ENCODE results near the gene LRRC74B. TPM values are rescaled to one million over a fixed set of nuclear protein-coding genes. Genes with fewer than 3 reads are reported as not detected.

Gene LRRC74B
- total RNA-seq, 1 donor from 2014 or later, result not detected

GRCh38 chr22:21077884-21078508 is 32.2 kb downstream of the LRRC74B start:
- TF ChIP-seq CTCF (IDR thresholded peaks at IDR 0.05; ENCODE audit: unreplicated experiment), result no peak
- DNase-seq (ENCODE audit: low spot score in 2 of 2, unreplicated experiment in 2 of 2), result no peak
- no peaks in the 10 kb centered on the region for H3K27me3 Mint-ChIP-seq (ENCODE audit: low read depth)
- no peak overlapping the region for H3K4me3 Mint-ChIP-seq
- H3K27ac Mint-ChIP-seq, result no peak overlapping the region
- H3K36me3 Mint-ChIP-seq, result no peaks in the 10 kb centered on the region
- no peaks in the 10 kb centered on the region for H3K9me3 Mint-ChIP-seq
- H3K4me1 Mint-ChIP-seq, result no peaks in the 10 kb centered on the region

GRCh38 chr22:21078916-21079315 is 33.2 kb downstream of the LRRC74B start:
- DNase-seq (ENCODE audit: low spot score in 2 of 2, unreplicated experiment in 2 of 2), result no peak
- TF ChIP-seq CTCF (IDR thresholded peaks at IDR 0.05; ENCODE audit: unreplicated experiment), result no peak
- H3K27me3 Mint-ChIP-seq (ENCODE audit: low read depth), result no peaks in the 10 kb centered on the region
- no peak overlapping the region for H3K4me3 Mint-ChIP-seq
- no peak overlapping the region for H3K27ac Mint-ChIP-seq
- no peaks in the 10 kb centered on the region for H3K4me1 Mint-ChIP-seq
- no peaks in the 10 kb centered on the region for H3K9me3 Mint-ChIP-seq
- H3K36me3 Mint-ChIP-seq, result no peaks in the 10 kb centered on the region

- no peak for DNase-seq (ENCODE audit: low spot score in 2 of 2, unreplicated experiment in 2 of 2)
- TF ChIP-seq CTCF (IDR thresholded peaks at IDR 0.05; ENCODE audit: unreplicated experiment), result no peak
- Mint-ChIP-seq H3K4me1 (no peaks in the 10 kb centered on the region), H3K27me3 (ENCODE audit: low read depth) (no peaks in the 10 kb centered on the region), H3K4me3 (no peak overlapping the region), H3K27ac (no peak overlapping the region), H3K9me3 (no peaks in the 10 kb centered on the region), H3K36me3 (no peaks in the 10 kb centered on the region)
Observed at GRCh38 chr22:21079493-21079892, 33.7 kb downstream of the LRRC74B start.

- H3K27me3 Mint-ChIP-seq (ENCODE audit: low read depth), result no peaks in the 10 kb centered on the region
- no peak for DNase-seq (ENCODE audit: low spot score in 2 of 2, unreplicated experiment in 2 of 2)
- no peak overlapping the region for H3K27ac Mint-ChIP-seq
- H3K4me1 Mint-ChIP-seq, result no peaks in the 10 kb centered on the region
- TF ChIP-seq CTCF (IDR thresholded peaks at IDR 0.05; ENCODE audit: unreplicated experiment), result no peak
- H3K36me3 Mint-ChIP-seq, result no peaks in the 10 kb centered on the region
- H3K4me3 Mint-ChIP-seq, result no peak overlapping the region
- no peaks in the 10 kb centered on the region for H3K9me3 Mint-ChIP-seq
Observed at GRCh38 chr22:21080435-21081137, 34.8 kb downstream of the LRRC74B start.

- Mint-ChIP-seq H3K4me1 (no peaks in the 10 kb centered on the region), H3K27ac (no peak overlapping the region), H3K36me3 (no peaks in the 10 kb centered on the region), H3K4me3 (no peak overlapping the region), H3K9me3 (no peaks in the 10 kb centered on the region), H3K27me3 (ENCODE audit: low read depth) (no peaks in the 10 kb centered on the region)
- DNase-seq (ENCODE audit: low spot score in 2 of 2, unreplicated experiment in 2 of 2), result no peak
- TF ChIP-seq CTCF (IDR thresholded peaks at IDR 0.05; ENCODE audit: unreplicated experiment), result no peak
Observed at GRCh38 chr22:21082248-21082647, 36.5 kb downstream of the LRRC74B start.

Data from mesothelial cell of epicardium (in vitro differentiated cells).